DOHH2 (cell line): Measurements from ENCODE around the gene SHROOM2.
"Not testable (repeated sequence)": the region's sequence is repeated elsewhere in the genome, so short reads cannot be mapped to it uniquely, and the experiment has no call there.

ENCODE experiments used
- H3F3A ChIP-seq: fragments of 200-600 bp; sonication (generic), shearing (Covaris generic); 2 replicates; pipeline ENCODE4 v1.6.0; 2016; ENCODE audit warnings: antibody characterized with exemption, mild to moderate bottlenecking; ENCODE audit not compliant: control insufficient read depth, insufficient read depth
- H3K27ac ChIP-seq: fragments of 200-600 bp; sonication (generic); 2 replicates; pipeline ENCODE4 v1.5.1; 2014; ENCODE audit warnings: low read depth, mild to moderate bottlenecking, low read length, moderate library complexity
- H3K27me3 ChIP-seq: fragments of 200-600 bp; sonication (generic); 2 replicates; pipeline ENCODE4 v1.6.1; 2014; ENCODE audit warnings: mild to moderate bottlenecking, low read length, mixed read lengths; ENCODE audit not compliant: control insufficient read depth
- H3K36me3 ChIP-seq: fragments of 200-600 bp; sonication (generic); 2 replicates; pipeline ENCODE4 v1.6.1; 2014; ENCODE audit warnings: mild to moderate bottlenecking, low read length, moderate library complexity, mixed read lengths; ENCODE audit not compliant: control insufficient read depth
- H3K4me1 ChIP-seq: fragments of 200-600 bp; sonication (generic); 2 replicates; pipeline ENCODE4 v1.6.1; 2014; ENCODE audit warnings: mild to moderate bottlenecking, low read length, mixed read lengths; ENCODE audit not compliant: control insufficient read depth
- H3K4me2 ChIP-seq: fragments of 200-600 bp; sonication (generic); 2 replicates; pipeline ENCODE4 v1.6.0; 2014; ENCODE audit warnings: mild to moderate bottlenecking, low read length, moderate library complexity
- H3K4me3 ChIP-seq: fragments of 200-600 bp; sonication (generic); 2 replicates; pipeline ENCODE4 v1.5.1; 2014; ENCODE audit warnings: mild to moderate bottlenecking, low read length, mixed read lengths
- H3K79me2 ChIP-seq: fragments of 200-600 bp; sonication (generic); 2 replicates; pipeline ENCODE4 v1.6.1; 2014; ENCODE audit warnings: mild to moderate bottlenecking, low read length, mixed read lengths; ENCODE audit not compliant: control insufficient read depth
- H3K9me2 ChIP-seq: fragments of 200-600 bp; sonication (generic); replicated peaks from 2 replicates; pipeline ENCODE4 v1.6.1; 2014; ENCODE audit warnings: mild to moderate bottlenecking, low read length, mixed read lengths; ENCODE audit not compliant: control insufficient read depth
- H3K9me3 ChIP-seq: fragments of 200-600 bp; sonication (generic); 2 replicates; pipeline ENCODE4 v1.6.1; 2014; ENCODE audit warnings: antibody characterized with exemption, low read length, mixed read lengths; ENCODE audit not compliant: control insufficient read depth, insufficient read depth
- H4K20me1 ChIP-seq: fragments of 200-600 bp; sonication (generic); 2 replicates; pipeline ENCODE4 v1.6.0; 2014; ENCODE audit warnings: low read depth, mild to moderate bottlenecking, antibody characterized with exemption, low read length, moderate library complexity; ENCODE audit not compliant: control insufficient read depth, insufficient read depth
- EZH2phosphoT487 ChIP-seq: fragments of 200-600 bp; sonication (generic); IDR thresholded peaks from 2 replicates; pipeline ENCODE4 v1.6.1; 2017; ENCODE audit warnings: borderline replicate concordance, mild to moderate bottlenecking, antibody characterized with exemption, low read length, moderate library complexity, mixed read lengths
- TF ChIP-seq, protein P1 (sequence below): fragments of 200-600 bp; sonication (generic); IDR thresholded peaks from one replicate; pipeline ENCODE4 v1.5.1; 2014; ENCODE audit warnings: antibody characterized with exemption, mild to moderate bottlenecking, low read depth, low read length; ENCODE audit not compliant: poor library complexity, severe bottlenecking

The SHROOM2 gene

GRCh38 chrX:9856588-9856987 lies 70.4 kb downstream of the SHROOM2 start:
- no peak overlapping the region for H3K27ac ChIP-seq
- TF ChIP-seq EZH2phosphoT487, result no peak
- TF ChIP-seq, protein P1, sequence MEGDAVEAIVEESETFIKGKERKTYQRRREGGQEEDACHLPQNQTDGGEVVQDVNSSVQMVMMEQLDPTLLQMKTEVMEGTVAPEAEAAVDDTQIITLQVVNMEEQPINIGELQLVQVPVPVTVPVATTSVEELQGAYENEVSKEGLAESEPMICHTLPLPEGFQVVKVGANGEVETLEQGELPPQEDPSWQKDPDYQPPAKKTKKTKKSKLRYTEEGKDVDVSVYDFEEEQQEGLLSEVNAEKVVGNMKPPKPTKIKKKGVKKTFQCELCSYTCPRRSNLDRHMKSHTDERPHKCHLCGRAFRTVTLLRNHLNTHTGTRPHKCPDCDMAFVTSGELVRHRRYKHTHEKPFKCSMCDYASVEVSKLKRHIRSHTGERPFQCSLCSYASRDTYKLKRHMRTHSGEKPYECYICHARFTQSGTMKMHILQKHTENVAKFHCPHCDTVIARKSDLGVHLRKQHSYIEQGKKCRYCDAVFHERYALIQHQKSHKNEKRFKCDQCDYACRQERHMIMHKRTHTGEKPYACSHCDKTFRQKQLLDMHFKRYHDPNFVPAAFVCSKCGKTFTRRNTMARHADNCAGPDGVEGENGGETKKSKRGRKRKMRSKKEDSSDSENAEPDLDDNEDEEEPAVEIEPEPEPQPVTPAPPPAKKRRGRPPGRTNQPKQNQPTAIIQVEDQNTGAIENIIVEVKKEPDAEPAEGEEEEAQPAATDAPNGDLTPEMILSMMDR, result no peak
- H3K9me2 ChIP-seq, result no peaks in the 10 kb centered on the region
- H3K4me3 ChIP-seq, result no peak overlapping the region
- no peaks in the 10 kb centered on the region for H3K27me3 ChIP-seq
- H3K4me2 ChIP-seq, result no peak overlapping the region
- H3F3A ChIP-seq, result no peaks in the 10 kb centered on the region
- H4K20me1 ChIP-seq, result no peaks in the 10 kb centered on the region
- H3K79me2 ChIP-seq, result no peaks in the 10 kb centered on the region
- H3K36me3 ChIP-seq, result no peaks in the 10 kb centered on the region
- H3K4me1 ChIP-seq, result no peaks in the 10 kb centered on the region
- H3K9me3 ChIP-seq, result no peaks in the 10 kb centered on the region

GRCh38 chrX:9857575-9858474 lies 71.6 kb downstream of the SHROOM2 start:
- Histone ChIP-seq H3K27ac (no peak overlapping the region), H3K4me1 (no peaks in the 10 kb centered on the region), H3K36me3 (no peaks in the 10 kb centered on the region), H3F3A (no peaks in the 10 kb centered on the region), H3K9me2 (no peaks in the 10 kb centered on the region), H3K4me2 (no peak overlapping the region), H4K20me1 (no peaks in the 10 kb centered on the region), H3K27me3 (no peaks in the 10 kb centered on the region), H3K9me3 (no peaks in the 10 kb centered on the region), H3K4me3 (no peak overlapping the region), H3K79me2 (no peaks in the 10 kb centered on the region)
- TF ChIP-seq EZH2phosphoT487, result no peak
- TF ChIP-seq, protein P1, result no peak

DNA sequence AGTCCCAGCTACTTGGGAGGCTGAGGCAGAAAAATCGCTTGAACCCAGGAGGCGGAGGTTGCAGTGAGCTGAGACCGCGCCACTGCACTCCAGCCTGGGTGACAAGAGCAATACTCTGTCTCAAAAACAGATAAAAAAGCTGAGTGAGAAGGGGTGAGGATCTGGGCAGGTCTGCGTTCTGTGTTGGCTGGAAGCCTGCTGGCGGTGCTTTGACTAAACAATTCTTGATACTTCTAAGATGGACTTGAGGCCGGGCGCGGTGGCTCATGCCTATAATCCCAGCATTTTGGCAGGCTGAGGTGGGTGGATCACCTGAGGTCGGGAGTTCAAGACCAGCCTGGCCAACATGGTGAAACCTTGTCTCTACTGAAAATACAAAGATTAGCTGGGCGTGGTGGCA lies 72.5 kb downstream of the SHROOM2 start:
- H3K9me3 ChIP-seq, H3K27me3 ChIP-seq, H3K27ac ChIP-seq, H3K36me3 ChIP-seq, H3K4me2 ChIP-seq, H4K20me1 ChIP-seq, H3K4me3 ChIP-seq, H3F3A ChIP-seq, H3K4me1 ChIP-seq, H3K79me2 ChIP-seq, H3K9me2 ChIP-seq: not testable (repeated sequence)

GRCh38 chrX:9859711-9860555 lies 73.7 kb downstream of the SHROOM2 start:
- Histone ChIP-seq H3K27me3 (no peaks in the 10 kb centered on the region), H3K36me3 (no peaks in the 10 kb centered on the region), H4K20me1 (no peaks in the 10 kb centered on the region), H3K79me2 (no peaks in the 10 kb centered on the region), H3K9me3 (no peaks in the 10 kb centered on the region), H3K4me3 (no peak overlapping the region), H3K4me1 (no peaks in the 10 kb centered on the region), H3K27ac (no peak overlapping the region), H3K9me2 (no peaks in the 10 kb centered on the region), H3K4me2 (no peak overlapping the region), H3F3A (no peaks in the 10 kb centered on the region)
- TF ChIP-seq EZH2phosphoT487, result no peak
- TF ChIP-seq, protein P1, result no peak
